ENCODE results near the gene TRIM47. TPM values are rescaled to one million over a fixed set of nuclear protein-coding genes. Genes with fewer than 3 reads are reported as not detected.

Gene TRIM47
- total RNA-seq, 4 donors from 2014 or later = 6.8 to 70.1 (median 19.0) TPM

DNA sequence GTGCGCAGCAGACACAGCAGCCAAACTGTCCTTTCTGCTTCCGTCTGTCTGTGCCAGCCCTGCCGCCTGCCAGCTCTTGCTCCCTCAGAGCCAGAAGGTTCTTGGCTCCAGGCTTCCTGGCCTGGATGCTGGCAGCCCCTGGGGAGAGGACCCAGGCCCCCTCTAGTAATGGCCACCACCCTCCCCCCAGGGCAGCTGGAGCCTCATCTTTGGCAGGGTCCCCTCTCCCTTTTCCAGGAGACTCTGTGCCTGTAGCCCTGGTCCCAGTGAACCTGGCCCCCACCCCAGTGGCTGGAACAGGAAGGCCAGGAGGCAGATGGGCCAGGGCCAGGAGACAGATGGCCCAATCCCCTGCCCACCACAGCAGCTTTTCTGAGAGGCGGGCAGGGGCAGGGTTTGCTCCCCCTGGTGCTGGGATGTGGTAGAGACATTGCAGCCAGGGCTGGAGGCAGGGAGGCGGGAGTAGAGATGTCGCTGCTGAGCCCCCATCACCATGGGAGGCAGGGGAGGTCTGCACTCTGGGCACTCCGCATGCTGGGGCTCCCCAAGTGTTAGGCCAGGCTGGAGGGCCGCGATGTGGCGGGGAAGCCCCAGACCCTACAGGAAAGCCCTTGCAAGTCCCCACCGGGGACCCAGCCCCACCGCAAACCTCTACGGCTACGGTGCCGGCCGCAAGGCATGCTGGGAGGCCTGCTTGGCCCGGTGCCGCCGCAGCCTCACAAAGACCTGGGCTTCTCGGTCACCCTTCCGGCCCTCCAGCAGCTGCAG, 50.9 kb downstream of the TRIM47 start:
- Histone ChIP-seq H3K27ac (peak overlapping the region; percentile 81 to 82), H3K9me3 (no peaks in the 10 kb centered on the region), H3K27me3 (no peaks in the 10 kb centered on the region), H3K4me3 (peak overlapping the region; percentile 29 to 32), H3K4me1 (peaks cover 0 to under 1% of the 10 kb centered on the region in 2 donors), H3K36me3 (no peaks in the 10 kb centered on the region)
- TF ChIP-seq, protein P1, sequence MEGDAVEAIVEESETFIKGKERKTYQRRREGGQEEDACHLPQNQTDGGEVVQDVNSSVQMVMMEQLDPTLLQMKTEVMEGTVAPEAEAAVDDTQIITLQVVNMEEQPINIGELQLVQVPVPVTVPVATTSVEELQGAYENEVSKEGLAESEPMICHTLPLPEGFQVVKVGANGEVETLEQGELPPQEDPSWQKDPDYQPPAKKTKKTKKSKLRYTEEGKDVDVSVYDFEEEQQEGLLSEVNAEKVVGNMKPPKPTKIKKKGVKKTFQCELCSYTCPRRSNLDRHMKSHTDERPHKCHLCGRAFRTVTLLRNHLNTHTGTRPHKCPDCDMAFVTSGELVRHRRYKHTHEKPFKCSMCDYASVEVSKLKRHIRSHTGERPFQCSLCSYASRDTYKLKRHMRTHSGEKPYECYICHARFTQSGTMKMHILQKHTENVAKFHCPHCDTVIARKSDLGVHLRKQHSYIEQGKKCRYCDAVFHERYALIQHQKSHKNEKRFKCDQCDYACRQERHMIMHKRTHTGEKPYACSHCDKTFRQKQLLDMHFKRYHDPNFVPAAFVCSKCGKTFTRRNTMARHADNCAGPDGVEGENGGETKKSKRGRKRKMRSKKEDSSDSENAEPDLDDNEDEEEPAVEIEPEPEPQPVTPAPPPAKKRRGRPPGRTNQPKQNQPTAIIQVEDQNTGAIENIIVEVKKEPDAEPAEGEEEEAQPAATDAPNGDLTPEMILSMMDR (IDR thresholded peaks at IDR 0.05) = peak; percentile 55 to 79 (median 72)
- peak in 1 of 2 donors; percentile 11 for TF ChIP-seq POLR2A (IDR thresholded peaks at IDR 0.05)
- intact Hi-C loops (cut with DNase I; ENCODE audit: low total_unique reads) = no loop called here
- DNase-seq = peak; percentile 72 to 82

DNA sequence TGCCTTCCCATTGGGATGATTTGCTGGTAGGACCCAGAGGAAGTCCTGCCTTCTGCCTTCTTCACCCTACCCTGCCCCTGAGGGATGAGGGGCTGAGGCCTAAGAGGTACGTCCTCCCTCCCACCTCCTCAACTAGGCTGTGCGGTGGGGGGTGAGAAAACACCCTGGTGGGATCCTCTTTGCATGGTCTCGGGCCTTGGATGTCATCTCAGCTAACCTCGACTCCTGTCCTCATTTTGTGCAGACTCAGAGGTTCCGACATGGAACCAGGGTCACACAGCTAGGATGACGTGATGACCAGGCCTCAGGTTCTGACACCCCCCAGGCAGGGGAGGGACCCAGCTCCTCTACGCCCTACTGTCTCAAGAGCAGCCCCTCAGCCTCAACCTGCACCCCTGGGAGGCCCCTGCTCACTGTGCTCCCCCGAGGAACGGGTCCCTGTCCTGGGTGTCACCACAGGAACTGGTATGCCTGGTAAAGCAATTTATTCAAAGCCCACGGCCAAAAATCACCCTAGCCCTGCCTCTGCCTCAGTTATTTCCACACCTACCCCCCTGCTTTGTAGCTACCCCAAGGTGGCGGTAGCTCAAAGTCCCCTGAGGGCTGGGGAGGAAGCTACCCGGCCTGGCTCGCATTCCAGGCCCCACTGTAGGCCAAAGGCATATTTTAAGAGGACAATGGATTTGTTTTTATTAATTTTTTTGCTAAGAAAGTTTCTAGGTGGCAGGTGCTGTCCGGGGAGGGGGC, 51.6 kb downstream of the TRIM47 start:
- Histone ChIP-seq H3K27me3 (no peaks in the 10 kb centered on the region), H3K4me1 (peaks cover 0 to 5% of the 10 kb centered on the region in 2 donors), H3K9me3 (no peaks in the 10 kb centered on the region), H3K36me3 (no peaks in the 10 kb centered on the region), H3K4me3 (no peak overlapping the region), H3K27ac (peak overlapping the region; percentile 81 to 82)
- intact Hi-C loops (cut with DNase I; ENCODE audit: low total_unique reads) = no loop called here
- no peak for TF ChIP-seq POLR2A (IDR thresholded peaks at IDR 0.05)
- TF ChIP-seq, protein P1 (IDR thresholded peaks at IDR 0.05) = no peak
- DNase-seq = no peak

DNA sequence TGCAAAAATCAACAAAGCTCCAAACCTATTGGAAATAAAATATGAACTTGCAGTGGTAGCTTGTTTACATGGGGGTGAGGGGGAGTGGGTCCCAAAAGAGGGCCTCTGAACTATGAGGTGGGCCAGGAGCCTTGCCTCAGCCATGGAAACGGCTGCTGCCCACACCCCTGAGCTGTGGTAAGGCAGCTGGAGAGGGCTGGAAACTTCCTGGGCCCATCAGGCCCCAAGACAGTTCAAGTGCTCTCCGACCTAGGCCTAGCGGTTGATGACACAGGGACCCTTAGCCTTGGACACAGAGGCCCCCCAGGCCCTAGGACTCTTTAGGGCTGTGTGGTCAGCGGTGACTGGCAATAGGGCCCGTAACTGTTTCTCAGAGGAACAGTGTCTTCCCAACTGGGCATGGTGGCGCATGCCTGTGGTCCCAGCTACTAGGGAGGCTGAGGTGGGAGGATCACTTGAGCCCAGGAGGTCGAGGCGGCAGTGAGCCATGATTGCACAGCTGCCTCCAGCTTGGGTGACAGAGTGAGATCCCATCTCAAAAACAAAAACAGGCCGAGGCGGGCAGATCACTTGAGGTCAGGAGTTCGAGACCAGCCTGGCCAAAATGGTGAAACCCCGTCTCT, 52.5 kb downstream of the TRIM47 start:
- H3K27me3 ChIP-seq = no peaks in the 10 kb centered on the region
- DNase-seq = no peak
- intact Hi-C loops (cut with DNase I; ENCODE audit: low total_unique reads) = no loop called here
- H3K27ac ChIP-seq = peak overlapping the region in 1 of 2 donors; percentile 21
- no peaks in the 10 kb centered on the region for H3K36me3 ChIP-seq
- TF ChIP-seq, protein P1 (IDR thresholded peaks at IDR 0.05) = no peak
- TF ChIP-seq POLR2A (IDR thresholded peaks at IDR 0.05) = no peak
- H3K9me3 ChIP-seq = no peaks in the 10 kb centered on the region
- peaks cover 0 to 5% of the 10 kb centered on the region in 2 donors for H3K4me1 ChIP-seq
- no peak overlapping the region for H3K4me3 ChIP-seq

DNA sequence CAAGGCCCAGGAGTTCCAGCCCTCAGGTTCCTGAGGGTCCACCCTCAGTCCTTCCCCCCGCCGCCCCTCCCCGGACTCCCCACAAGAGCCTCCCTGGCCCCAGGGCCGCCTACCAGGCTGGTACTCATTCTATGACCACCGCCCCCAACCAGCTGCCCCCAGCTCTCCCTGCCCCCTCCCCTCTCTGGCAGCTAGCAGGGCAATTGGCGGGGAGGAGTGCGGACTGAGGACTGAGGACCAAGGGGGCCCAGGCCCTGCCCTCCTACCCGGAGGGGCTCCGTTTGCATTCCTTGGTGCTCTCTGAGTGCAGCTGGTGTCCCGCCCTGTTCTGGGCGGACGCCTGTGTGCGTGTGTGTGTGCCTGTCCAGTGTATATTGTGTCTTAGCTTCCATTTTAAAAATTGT, 53.2 kb downstream of the TRIM47 start:
- Histone ChIP-seq H3K36me3 (no peaks in the 10 kb centered on the region), H3K27ac (peak overlapping the region; percentile 23 to 60), H3K4me3 (no peak overlapping the region), H3K9me3 (no peaks in the 10 kb centered on the region), H3K27me3 (no peaks in the 10 kb centered on the region), H3K4me1 (peaks cover 0 to 5% of the 10 kb centered on the region in 2 donors)
- TF ChIP-seq POLR2A (IDR thresholded peaks at IDR 0.05) = no peak
- DNase-seq = peak in 1 of 2 donors; percentile 17
- intact Hi-C loops (cut with DNase I; ENCODE audit: low total_unique reads) = no loop called here

DNA sequence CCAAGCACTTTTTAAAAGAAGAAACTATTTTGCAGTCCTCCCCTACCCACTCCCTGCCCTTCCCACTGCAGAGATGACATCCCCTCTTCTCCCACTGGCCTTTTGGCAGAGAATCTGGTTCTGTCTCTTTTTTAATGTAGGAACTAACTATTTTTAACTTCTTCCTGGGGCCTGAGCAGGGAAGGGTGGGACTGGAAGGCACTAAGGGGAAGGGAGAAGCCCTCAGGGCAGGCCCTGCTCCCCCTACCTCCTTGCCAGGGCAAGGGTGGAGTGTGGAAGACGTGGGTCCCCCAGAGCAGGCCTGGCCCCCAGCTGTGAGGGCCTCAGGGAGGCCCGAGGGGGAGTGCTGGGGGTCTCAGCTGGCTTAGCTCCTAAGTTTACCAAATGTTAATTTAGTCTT, 53.7 kb downstream of the TRIM47 start:
- peaks cover 0 to 5% of the 10 kb centered on the region in 2 donors for H3K4me1 ChIP-seq
- peak overlapping the region; percentile 23 to 60 for H3K27ac ChIP-seq
- H3K36me3 ChIP-seq = no peaks in the 10 kb centered on the region
- no peak for TF ChIP-seq POLR2A (IDR thresholded peaks at IDR 0.05)
- TF ChIP-seq, protein P1 (IDR thresholded peaks at IDR 0.05) = no peak
- H3K9me3 ChIP-seq = no peaks in the 10 kb centered on the region
- DNase-seq = no peak
- H3K27me3 ChIP-seq = no peaks in the 10 kb centered on the region
- no peak overlapping the region for H3K4me3 ChIP-seq
- intact Hi-C loops (cut with DNase I; ENCODE audit: low total_unique reads) = no loop called here

Other genes starting within 250 kb of the TRIM47 start
- 1 to 10 TPM in 1 of 4 donors, under 1 TPM in 1, not detected in 2; 0.85 to 2.2 TPM for gene SMIM5, start 245.1 kb downstream of the TRIM47 start, total RNA-seq
- gene RECQL5, start 211.4 kb downstream of the TRIM47 start, total RNA-seq = 10 to 100 TPM in 2 of 4 donors, 1 to 10 TPM in 1, under 1 TPM in 1; 0.59 to 22.7 (median 11.9) TPM
- 10 to 100 TPM; 14.1 to 87.7 (median 64.7) TPM for gene SAP30BP, start 211.2 kb downstream of the TRIM47 start, total RNA-seq
- 100 to 1,000 TPM in 1 of 4 donors, 10 to 100 TPM in 3; 38.0 to 100 (median 62.3) TPM for gene ITGB4, start 157.1 kb downstream of the TRIM47 start, total RNA-seq
- 10 to 100 TPM in 3 of 4 donors, not detected in 1; 19.4 to 37.1 (median 35.6) TPM for gene GALK1, start 113.4 kb downstream of the TRIM47 start, total RNA-seq
- 10 to 100 TPM in 3 of 4 donors, 1 to 10 TPM in 1; 6.9 to 69.7 (median 45.5) TPM for gene UNK, start 93.8 kb downstream of the TRIM47 start, total RNA-seq
- gene UNC13D, start 34.2 kb downstream of the TRIM47 start, total RNA-seq = 10 to 100 TPM in 2 of 4 donors, 1 to 10 TPM in 2; 1.2 to 32.7 (median 11.8) TPM
- 100 to 1,000 TPM in 1 of 4 donors, 10 to 100 TPM in 3; 19.7 to 115 (median 34.5) TPM for gene WBP2, start 23.2 kb downstream of the TRIM47 start, total RNA-seq
- 10 to 100 TPM; 20.0 to 36.9 (median 30.1) TPM for gene TRIM65, start 18.4 kb upstream of the TRIM47 start, total RNA-seq
- 10 to 100 TPM; 32.3 to 99.8 (median 47.8) TPM for gene MRPL38, start 26.3 kb upstream of the TRIM47 start, total RNA-seq
- 10 to 100 TPM; 11.0 to 16.5 (median 14.2) TPM for gene FBF1, start 62.5 kb upstream of the TRIM47 start, total RNA-seq
- gene ACOX1, start 100.6 kb upstream of the TRIM47 start, total RNA-seq = 10 to 100 TPM; 11.2 to 70.0 (median 42.0) TPM
- 10 to 100 TPM in 3 of 4 donors, 1 to 10 TPM in 1; 3.1 to 17.2 (median 15.0) TPM for gene TEN1, start 100.7 kb upstream of the TRIM47 start, total RNA-seq
- gene CDK3, start 122.3 kb upstream of the TRIM47 start, total RNA-seq = 10 to 100 TPM in 1 of 4 donors, 1 to 10 TPM in 2, not detected in 1; 8.5 to 10.8 (median 9.6) TPM
- 1 to 10 TPM in 3 of 4 donors, under 1 TPM in 1; 0.59 to 3.7 (median 2.8) TPM for gene EVPL, start 148.7 kb upstream of the TRIM47 start, total RNA-seq
- gene SRP68, start 193.9 kb upstream of the TRIM47 start, total RNA-seq = 100 to 1,000 TPM in 1 of 4 donors, 10 to 100 TPM in 3; 25.1 to 117 (median 65.0) TPM
- not detected for gene GALR2, start 196.2 kb upstream of the TRIM47 start, total RNA-seq
- not detected for gene ZACN, start 200.6 kb upstream of the TRIM47 start, total RNA-seq
- 100 to 1,000 TPM in 3 of 4 donors, 10 to 100 TPM in 1; 34.7 to 118 (median 109) TPM for gene EXOC7, start 225.2 kb upstream of the TRIM47 start, total RNA-seq

Measured in uterus (tissue), 4 donors.